WTC11 (cell line): Measurements from ENCODE around the gene NELL1. TPM values are rescaled to one million over a fixed set of nuclear protein-coding genes. Genes with fewer than 3 reads are reported as not detected.

Experiments used
- ATAC-seq: fragments of 200-7000 bp; cut with Tn5 transposase; 2 replicates; pipeline ENCODE4 v1.10.0; 2021; ENCODE audit warnings: mild to moderate bottlenecking, moderate library complexity
- CTCF ChIA-PET: fragments of 300-600 bp; sonication (Branson Sonifier 250); formaldehyde crosslinking; loops from one replicate; lab custom pipeline; 2021; ENCODE audit warnings: antibody characterized with exemption; lab: Charles Lee
- POLR2A ChIA-PET: fragments of 350-600 bp; sonication (Branson Sonifier 250); formaldehyde crosslinking; loops from one replicate; lab custom pipeline; 2021; ENCODE audit warnings: antibody characterized with exemption; lab: Charles Lee
- DNase-seq: peaks from one replicate; pipeline ENCODE4 v3.0.0; 2021; ENCODE audit warnings: low spot score
- H3K27ac Mint-ChIP-seq: 2 replicates; pipeline ENCODE4 v1.8.0; 2021; ENCODE audit warnings: mixed read lengths
- H3K27me3 Mint-ChIP-seq: 2 replicates; pipeline ENCODE4 v1.8.0; 2021; ENCODE audit warnings: low read depth, mild to moderate bottlenecking, moderate library complexity, mixed read lengths
- H3K36me3 Mint-ChIP-seq: 2 replicates; pipeline ENCODE4 v1.8.0; 2021; ENCODE audit warnings: mixed read lengths
- H3K4me1 Mint-ChIP-seq: 2 replicates; pipeline ENCODE4 v1.8.0; 2022; ENCODE audit warnings: mixed read lengths
- H3K4me3 Mint-ChIP-seq: 2 replicates; pipeline ENCODE4 v1.8.0; 2021; ENCODE audit warnings: mild to moderate bottlenecking, moderate library complexity, mixed read lengths
- H3K9me3 Mint-ChIP-seq: 2 replicates; pipeline ENCODE4 v1.8.0; 2021; ENCODE audit warnings: mixed read lengths
- ATF1 ChIP-seq: sonication (generic); formaldehyde crosslinking; IDR thresholded peaks from 2 replicates; pipeline ENCODE4 v1.8.1; 2023; ENCODE audit warnings: mild to moderate bottlenecking, moderate library complexity, missing genetic modification reagents
- CREB1 ChIP-seq: sonication (generic); formaldehyde crosslinking; IDR thresholded peaks from 2 replicates; pipeline ENCODE4 v1.8.0; 2023; ENCODE audit warnings: mild to moderate bottlenecking, missing genetic modification reagents
- ESRRA ChIP-seq: sonication (generic); formaldehyde crosslinking; IDR thresholded peaks from 2 replicates; pipeline ENCODE4 v1.8.1; 2022; ENCODE audit warnings: mild to moderate bottlenecking, missing genetic modification reagents, borderline replicate concordance
- FOXJ3 ChIP-seq: sonication (generic); formaldehyde crosslinking; IDR thresholded peaks from 2 replicates; pipeline ENCODE4 v1.9.0; 2021; ENCODE audit warnings: missing genetic modification reagents, mild to moderate bottlenecking, borderline replicate concordance
- FOXP1 ChIP-seq: sonication (generic); formaldehyde crosslinking; IDR thresholded peaks from 2 replicates; pipeline ENCODE4 v1.8.0; 2022; ENCODE audit warnings: missing genetic modification reagents, mild to moderate bottlenecking, moderate library complexity, borderline replicate concordance
- GTF2I ChIP-seq: fragments of 250-450 bp; sonication (Bioruptor Pico); conservative IDR thresholded peaks from 2 replicates; pipeline ENCODE4 v1.4.0; 2021; ENCODE audit warnings: mild to moderate bottlenecking
- MXD4 ChIP-seq: fragments of 250-450 bp; sonication (Bioruptor Pico); IDR thresholded peaks from 2 replicates; pipeline ENCODE4 v1.8.0; 2021; ENCODE audit warnings: mild to moderate bottlenecking, moderate library complexity, borderline replicate concordance
- MYBL2 ChIP-seq: sonication (generic); formaldehyde crosslinking; IDR thresholded peaks from 2 replicates; pipeline ENCODE4 v1.8.1; 2023; ENCODE audit warnings: mild to moderate bottlenecking, moderate library complexity, missing genetic modification reagents
- PRRX2 ChIP-seq: fragments of 250-450 bp; sonication (Bioruptor Pico); IDR thresholded peaks from 2 replicates; pipeline ENCODE4 v1.8.0; 2021; ENCODE audit warnings: mild to moderate bottlenecking
- ZBTB21 ChIP-seq: sonication (generic); formaldehyde crosslinking; IDR thresholded peaks from 2 replicates; pipeline ENCODE4 v1.8.1; 2023; ENCODE audit warnings: mild to moderate bottlenecking, missing genetic modification reagents, borderline replicate concordance
- ZNF219 ChIP-seq: sonication (generic); formaldehyde crosslinking; IDR thresholded peaks from 2 replicates; pipeline ENCODE4 v1.8.0; 2023; ENCODE audit warnings: missing genetic modification reagents, mild to moderate bottlenecking, borderline replicate concordance
- total RNA-seq: library from RNA; stranded (reverse); gene quantifications from 3 replicates; pipeline ENCODE4 v1.2.3, GENCODE V29; 2021
- TF ChIP-seq, protein P1 (sequence below): sonication (generic); formaldehyde crosslinking; IDR thresholded peaks from 2 replicates; pipeline ENCODE4 v1.8.1; 2023; ENCODE audit warnings: mild to moderate bottlenecking, missing genetic modification reagents
- TF ChIP-seq, protein P2 (sequence below): fragments of 250-450 bp; sonication (Bioruptor Pico); IDR thresholded peaks from 2 replicates; pipeline ENCODE4 v1.9.0; 2021; ENCODE audit warnings: moderate library complexity, mild to moderate bottlenecking, inconsistent platforms, borderline replicate concordance
- TF ChIP-seq, protein P3 (sequence below): sonication (generic); formaldehyde crosslinking; IDR thresholded peaks from 2 replicates; pipeline ENCODE4 v1.8.1; 2023; ENCODE audit warnings: mild to moderate bottlenecking, missing genetic modification reagents, moderate library complexity
- TF ChIP-seq, protein P4 (sequence below): fragments of 200-600 bp; IDR thresholded peaks from 2 replicates; pipeline ENCODE4 v1.8.0; 2022; ENCODE audit warnings: antibody characterized with exemption
- TF ChIP-seq, protein P5 (sequence below): fragments of 250-450 bp; sonication (Bioruptor Pico); IDR thresholded peaks from 2 replicates; pipeline ENCODE4 v1.9.0; 2021; ENCODE audit warnings: mild to moderate bottlenecking, borderline replicate concordance
- TF ChIP-seq, protein P6 (sequence below): sonication (generic); formaldehyde crosslinking; IDR thresholded peaks from 2 replicates; pipeline ENCODE4 v1.8.1; 2023; ENCODE audit warnings: mild to moderate bottlenecking, moderate library complexity, missing genetic modification reagents
- TF ChIP-seq, protein P7 (sequence below): sonication (generic); formaldehyde crosslinking; IDR thresholded peaks from 2 replicates; pipeline ENCODE4 v1.8.0; 2022; ENCODE audit warnings: mild to moderate bottlenecking, missing genetic modification reagents

The NELL1 gene
- total RNA-seq, 1 experiment from 2014 or later = 1.8 TPM

- POLR2A ChIA-PET = no interaction called here
- ATAC-seq = no peak
- H3K27ac Mint-ChIP-seq = no peak overlapping the region
- DNase-seq = no peak
- H3K9me3 Mint-ChIP-seq = no peaks in the 10 kb centered on the region
- CTCF ChIA-PET = no interaction called here
- no peaks in the 10 kb centered on the region for H3K27me3 Mint-ChIP-seq
- no peak for TF ChIP-seq FOXP1 (CRISPR knock-in tag)
- TF ChIP-seq, protein P1, sequence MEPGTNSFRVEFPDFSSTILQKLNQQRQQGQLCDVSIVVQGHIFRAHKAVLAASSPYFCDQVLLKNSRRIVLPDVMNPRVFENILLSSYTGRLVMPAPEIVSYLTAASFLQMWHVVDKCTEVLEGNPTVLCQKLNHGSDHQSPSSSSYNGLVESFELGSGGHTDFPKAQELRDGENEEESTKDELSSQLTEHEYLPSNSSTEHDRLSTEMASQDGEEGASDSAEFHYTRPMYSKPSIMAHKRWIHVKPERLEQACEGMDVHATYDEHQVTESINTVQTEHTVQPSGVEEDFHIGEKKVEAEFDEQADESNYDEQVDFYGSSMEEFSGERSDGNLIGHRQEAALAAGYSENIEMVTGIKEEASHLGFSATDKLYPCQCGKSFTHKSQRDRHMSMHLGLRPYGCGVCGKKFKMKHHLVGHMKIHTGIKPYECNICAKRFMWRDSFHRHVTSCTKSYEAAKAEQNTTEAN (CRISPR knock-in tag) = no peak
- TF ChIP-seq, protein P2, sequence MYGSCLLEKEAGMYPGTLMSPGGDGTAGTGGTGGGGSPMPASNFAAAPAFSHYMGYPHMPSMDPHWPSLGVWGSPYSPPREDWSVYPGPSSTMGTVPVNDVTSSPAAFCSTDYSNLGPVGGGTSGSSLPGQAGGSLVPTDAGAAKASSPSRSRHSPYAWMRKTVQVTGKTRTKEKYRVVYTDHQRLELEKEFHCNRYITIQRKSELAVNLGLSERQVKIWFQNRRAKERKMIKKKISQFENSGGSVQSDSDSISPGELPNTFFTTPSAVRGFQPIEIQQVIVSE = no peak
- TF ChIP-seq, protein P3, sequence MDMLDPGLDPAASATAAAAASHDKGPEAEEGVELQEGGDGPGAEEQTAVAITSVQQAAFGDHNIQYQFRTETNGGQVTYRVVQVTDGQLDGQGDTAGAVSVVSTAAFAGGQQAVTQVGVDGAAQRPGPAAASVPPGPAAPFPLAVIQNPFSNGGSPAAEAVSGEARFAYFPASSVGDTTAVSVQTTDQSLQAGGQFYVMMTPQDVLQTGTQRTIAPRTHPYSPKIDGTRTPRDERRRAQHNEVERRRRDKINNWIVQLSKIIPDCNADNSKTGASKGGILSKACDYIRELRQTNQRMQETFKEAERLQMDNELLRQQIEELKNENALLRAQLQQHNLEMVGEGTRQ = no peak
- H3K4me3 Mint-ChIP-seq = no peak overlapping the region
- no peaks in the 10 kb centered on the region for H3K36me3 Mint-ChIP-seq
- peaks cover 11% of the 10 kb centered on the region for H3K4me1 Mint-ChIP-seq
Measured at GRCh38 chr11:21110415-21110814, 441.0 kb downstream of the NELL1 start.

- Mint-ChIP-seq H3K9me3 (no peaks in the 10 kb centered on the region), H3K36me3 (no peaks in the 10 kb centered on the region), H3K27ac (no peak overlapping the region), H3K27me3 (no peaks in the 10 kb centered on the region; the same call in 1 of the 2 replicates), H3K4me3 (no peak overlapping the region), H3K4me1 (peaks cover 4% of the 10 kb centered on the region; the same call in 1 of the 2 replicates)
- ChIA-PET POLR2A (no interaction called here), CTCF (no interaction called here)
- ATAC-seq (no peak), DNase-seq (no peak)
- TF ChIP-seq MXD4 (no peak), GTF2I (CRISPR knock-in tag) (no peak), FOXJ3 (CRISPR knock-in tag) (no peak), ZNF219 (CRISPR knock-in tag) (no peak), ATF1 (CRISPR knock-in tag) (no peak), ESRRA (CRISPR knock-in tag) (no peak), CREB1 (CRISPR knock-in tag) (no peak), MYBL2 (CRISPR knock-in tag) (no peak), ZBTB21 (CRISPR knock-in tag) (no peak), PRRX2 (CRISPR knock-in tag) (no peak)
- TF ChIP-seq, protein P4, sequence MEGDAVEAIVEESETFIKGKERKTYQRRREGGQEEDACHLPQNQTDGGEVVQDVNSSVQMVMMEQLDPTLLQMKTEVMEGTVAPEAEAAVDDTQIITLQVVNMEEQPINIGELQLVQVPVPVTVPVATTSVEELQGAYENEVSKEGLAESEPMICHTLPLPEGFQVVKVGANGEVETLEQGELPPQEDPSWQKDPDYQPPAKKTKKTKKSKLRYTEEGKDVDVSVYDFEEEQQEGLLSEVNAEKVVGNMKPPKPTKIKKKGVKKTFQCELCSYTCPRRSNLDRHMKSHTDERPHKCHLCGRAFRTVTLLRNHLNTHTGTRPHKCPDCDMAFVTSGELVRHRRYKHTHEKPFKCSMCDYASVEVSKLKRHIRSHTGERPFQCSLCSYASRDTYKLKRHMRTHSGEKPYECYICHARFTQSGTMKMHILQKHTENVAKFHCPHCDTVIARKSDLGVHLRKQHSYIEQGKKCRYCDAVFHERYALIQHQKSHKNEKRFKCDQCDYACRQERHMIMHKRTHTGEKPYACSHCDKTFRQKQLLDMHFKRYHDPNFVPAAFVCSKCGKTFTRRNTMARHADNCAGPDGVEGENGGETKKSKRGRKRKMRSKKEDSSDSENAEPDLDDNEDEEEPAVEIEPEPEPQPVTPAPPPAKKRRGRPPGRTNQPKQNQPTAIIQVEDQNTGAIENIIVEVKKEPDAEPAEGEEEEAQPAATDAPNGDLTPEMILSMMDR = no peak
- TF ChIP-seq, protein P5, sequence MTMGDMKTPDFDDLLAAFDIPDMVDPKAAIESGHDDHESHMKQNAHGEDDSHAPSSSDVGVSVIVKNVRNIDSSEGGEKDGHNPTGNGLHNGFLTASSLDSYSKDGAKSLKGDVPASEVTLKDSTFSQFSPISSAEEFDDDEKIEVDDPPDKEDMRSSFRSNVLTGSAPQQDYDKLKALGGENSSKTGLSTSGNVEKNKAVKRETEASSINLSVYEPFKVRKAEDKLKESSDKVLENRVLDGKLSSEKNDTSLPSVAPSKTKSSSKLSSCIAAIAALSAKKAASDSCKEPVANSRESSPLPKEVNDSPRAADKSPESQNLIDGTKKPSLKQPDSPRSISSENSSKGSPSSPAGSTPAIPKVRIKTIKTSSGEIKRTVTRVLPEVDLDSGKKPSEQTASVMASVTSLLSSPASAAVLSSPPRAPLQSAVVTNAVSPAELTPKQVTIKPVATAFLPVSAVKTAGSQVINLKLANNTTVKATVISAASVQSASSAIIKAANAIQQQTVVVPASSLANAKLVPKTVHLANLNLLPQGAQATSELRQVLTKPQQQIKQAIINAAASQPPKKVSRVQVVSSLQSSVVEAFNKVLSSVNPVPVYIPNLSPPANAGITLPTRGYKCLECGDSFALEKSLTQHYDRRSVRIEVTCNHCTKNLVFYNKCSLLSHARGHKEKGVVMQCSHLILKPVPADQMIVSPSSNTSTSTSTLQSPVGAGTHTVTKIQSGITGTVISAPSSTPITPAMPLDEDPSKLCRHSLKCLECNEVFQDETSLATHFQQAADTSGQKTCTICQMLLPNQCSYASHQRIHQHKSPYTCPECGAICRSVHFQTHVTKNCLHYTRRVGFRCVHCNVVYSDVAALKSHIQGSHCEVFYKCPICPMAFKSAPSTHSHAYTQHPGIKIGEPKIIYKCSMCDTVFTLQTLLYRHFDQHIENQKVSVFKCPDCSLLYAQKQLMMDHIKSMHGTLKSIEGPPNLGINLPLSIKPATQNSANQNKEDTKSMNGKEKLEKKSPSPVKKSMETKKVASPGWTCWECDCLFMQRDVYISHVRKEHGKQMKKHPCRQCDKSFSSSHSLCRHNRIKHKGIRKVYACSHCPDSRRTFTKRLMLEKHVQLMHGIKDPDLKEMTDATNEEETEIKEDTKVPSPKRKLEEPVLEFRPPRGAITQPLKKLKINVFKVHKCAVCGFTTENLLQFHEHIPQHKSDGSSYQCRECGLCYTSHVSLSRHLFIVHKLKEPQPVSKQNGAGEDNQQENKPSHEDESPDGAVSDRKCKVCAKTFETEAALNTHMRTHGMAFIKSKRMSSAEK (CRISPR knock-in tag) = no peak
- TF ChIP-seq, protein P6, sequence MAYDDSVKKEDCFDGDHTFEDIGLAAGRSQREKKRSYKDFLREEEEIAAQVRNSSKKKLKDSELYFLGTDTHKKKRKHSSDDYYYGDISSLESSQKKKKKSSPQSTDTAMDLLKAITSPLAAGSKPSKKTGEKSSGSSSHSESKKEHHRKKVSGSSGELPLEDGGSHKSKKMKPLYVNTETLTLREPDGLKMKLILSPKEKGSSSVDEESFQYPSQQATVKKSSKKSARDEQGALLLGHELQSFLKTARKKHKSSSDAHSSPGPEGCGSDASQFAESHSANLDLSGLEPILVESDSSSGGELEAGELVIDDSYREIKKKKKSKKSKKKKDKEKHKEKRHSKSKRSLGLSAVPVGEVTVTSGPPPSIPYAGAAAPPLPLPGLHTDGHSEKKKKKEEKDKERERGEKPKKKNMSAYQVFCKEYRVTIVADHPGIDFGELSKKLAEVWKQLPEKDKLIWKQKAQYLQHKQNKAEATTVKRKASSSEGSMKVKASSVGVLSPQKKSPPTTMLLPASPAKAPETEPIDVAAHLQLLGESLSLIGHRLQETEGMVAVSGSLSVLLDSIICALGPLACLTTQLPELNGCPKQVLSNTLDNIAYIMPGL = no peak
- TF ChIP-seq, protein P7, sequence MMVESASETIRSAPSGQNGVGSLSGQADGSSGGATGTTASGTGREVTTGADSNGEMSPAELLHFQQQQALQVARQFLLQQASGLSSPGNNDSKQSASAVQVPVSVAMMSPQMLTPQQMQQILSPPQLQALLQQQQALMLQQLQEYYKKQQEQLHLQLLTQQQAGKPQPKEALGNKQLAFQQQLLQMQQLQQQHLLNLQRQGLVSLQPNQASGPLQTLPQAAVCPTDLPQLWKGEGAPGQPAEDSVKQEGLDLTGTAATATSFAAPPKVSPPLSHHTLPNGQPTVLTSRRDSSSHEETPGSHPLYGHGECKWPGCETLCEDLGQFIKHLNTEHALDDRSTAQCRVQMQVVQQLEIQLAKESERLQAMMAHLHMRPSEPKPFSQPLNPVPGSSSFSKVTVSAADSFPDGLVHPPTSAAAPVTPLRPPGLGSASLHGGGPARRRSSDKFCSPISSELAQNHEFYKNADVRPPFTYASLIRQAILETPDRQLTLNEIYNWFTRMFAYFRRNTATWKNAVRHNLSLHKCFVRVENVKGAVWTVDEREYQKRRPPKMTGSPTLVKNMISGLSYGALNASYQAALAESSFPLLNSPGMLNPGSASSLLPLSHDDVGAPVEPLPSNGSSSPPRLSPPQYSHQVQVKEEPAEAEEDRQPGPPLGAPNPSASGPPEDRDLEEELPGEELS = no peak
Measured at GRCh38 chr11:21113876-21114275, 444.5 kb downstream of the NELL1 start.
